ENCODE data around the gene VSX1.

The VSX1 gene

GRCh38 chr20:25052255-25053194 lies 29.4 kb downstream of the VSX1 start:
- DNase-seq = peak; percentile 37

GRCh38 chr20:25051386-25052155 lies 30.4 kb downstream of the VSX1 start:
- DNase-seq = no peak

GRCh38 chr20:25050501-25051350 lies 31.2 kb downstream of the VSX1 start:
- DNase-seq = no peak

GRCh38 chr20:25050082-25050481 lies 31.9 kb downstream of the VSX1 start:
- no peak for DNase-seq

- no peak for DNase-seq
Observed at GRCh38 chr20:25049261-25050060, 32.5 kb downstream of the VSX1 start.

GRCh38 chr20:25048519-25048952 lies 33.4 kb downstream of the VSX1 start:
- DNase-seq = no peak

GRCh38 chr20:25047766-25048165 lies 34.2 kb downstream of the VSX1 start:
- DNase-seq = no peak

GRCh38 chr20:25046736-25047666 lies 34.9 kb downstream of the VSX1 start:
- DNase-seq = no peak

- no peak for DNase-seq
Observed at GRCh38 chr20:25046181-25046641, 35.7 kb downstream of the VSX1 start.

GRCh38 chr20:25045343-25045712 lies 36.6 kb downstream of the VSX1 start:
- no peak for DNase-seq

- no peak for DNase-seq
Observed at GRCh38 chr20:25044660-25045342, 37.1 kb downstream of the VSX1 start.

- DNase-seq = no peak
Observed at GRCh38 chr20:25044261-25044560, 37.7 kb downstream of the VSX1 start.

GRCh38 chr20:25043499-25044260 lies 38.3 kb downstream of the VSX1 start:
- no peak for DNase-seq

GRCh38 chr20:25042531-25043498 lies 39.1 kb downstream of the VSX1 start:
- no peak for DNase-seq

- no peak for DNase-seq
Observed at GRCh38 chr20:25041813-25042530, 40.0 kb downstream of the VSX1 start.

GRCh38 chr20:25040438-25040831 lies 41.5 kb downstream of the VSX1 start:
- DNase-seq = peak; percentile 54

- peak; percentile 39 for DNase-seq
Observed at GRCh38 chr20:25039697-25040437, 42.1 kb downstream of the VSX1 start.

All from fibroblast of skin of right biceps (primary cell).